SU-DHL-6 (cell line): Measurements from ENCODE around the gene CCDC15.

ENCODE experiments used
- H2AFZ ChIP-seq: fragments of 200-600 bp; sonication (generic); 2 replicates; pipeline ENCODE4 v1.6.1; 2014; ENCODE audit warnings: low read depth, mild to moderate bottlenecking, moderate library complexity, mixed read lengths, antibody characterized with exemption, low read length; ENCODE audit not compliant: severe bottlenecking
- H3F3A ChIP-seq: fragments of 200-600 bp; shearing (Covaris generic); 2 replicates; pipeline ENCODE4 v1.6.0; 2016; ENCODE audit warnings: antibody characterized with exemption, mild to moderate bottlenecking; ENCODE audit not compliant: insufficient read depth
- H3K27ac ChIP-seq: fragments of 200-600 bp; sonication (generic); 2 replicates; pipeline ENCODE4 v1.5.1; 2016; ENCODE audit warnings: low read depth, mild to moderate bottlenecking, low read length, moderate library complexity, mixed read lengths
- H3K27me3 ChIP-seq: fragments of 200-600 bp; sonication (generic), shearing (Covaris generic); 2 replicates; pipeline ENCODE4 v1.6.0; 2014; ENCODE audit warnings: mild to moderate bottlenecking, low read length
- H3K36me3 ChIP-seq: fragments of 200-600 bp; sonication (generic); 2 replicates; pipeline ENCODE4 v1.6.1; 2014; ENCODE audit warnings: mild to moderate bottlenecking, low read length, mixed read lengths
- H3K4me2 ChIP-seq: fragments of 300-600, 200-600 bp; shearing (Covaris generic), sonication (generic); 2 replicates; pipeline ENCODE4 v1.6.0; 2014; ENCODE audit warnings: low read length, low read depth, mild to moderate bottlenecking; ENCODE audit not compliant: poor library complexity, severe bottlenecking
- H3K4me3 ChIP-seq: fragments of 200-600 bp; sonication (generic); 2 replicates; pipeline ENCODE4 v1.5.1; 2014; ENCODE audit warnings: antibody characterized with exemption, low read length, mild to moderate bottlenecking, mixed read lengths; ENCODE audit not compliant: insufficient read depth, poor library complexity, severe bottlenecking
- H3K79me2 ChIP-seq: fragments of 200-600 bp; sonication (generic); 2 replicates; pipeline ENCODE4 v1.6.1; 2014; ENCODE audit warnings: mild to moderate bottlenecking, low read length, moderate library complexity; ENCODE audit not compliant: insufficient read depth
- H3K9ac ChIP-seq: fragments of 200-600 bp; sonication (generic); 2 replicates; pipeline ENCODE4 v1.7.0; 2014; ENCODE audit warnings: mild to moderate bottlenecking, low read length
- H3K9me2 ChIP-seq: fragments of 200-600 bp; sonication (generic); replicated peaks from 2 replicates; pipeline ENCODE4 v1.6.1; 2014; ENCODE audit warnings: low read length; ENCODE audit not compliant: insufficient read depth
- H3K9me3 ChIP-seq: fragments of 200-600 bp; sonication (generic); 2 replicates; pipeline ENCODE4 v1.6.1; 2014; ENCODE audit warnings: low read length, mixed read lengths; ENCODE audit not compliant: insufficient read depth
- H4K20me1 ChIP-seq: fragments of 200-600 bp; sonication (generic); 2 replicates; pipeline ENCODE4 v1.6.1; 2014; ENCODE audit warnings: low read depth, mild to moderate bottlenecking, antibody characterized with exemption, low read length, moderate library complexity, mixed read lengths
- EZH2phosphoT487 ChIP-seq: fragments of 200-600 bp; sonication (generic), shearing (Covaris generic); conservative IDR thresholded peaks from 2 replicates; pipeline ENCODE4 v1.6.1; 2018; ENCODE audit warnings: mild to moderate bottlenecking, antibody characterized with exemption, low read length, moderate library complexity, mixed read lengths
- TF ChIP-seq, protein P1 (sequence below): fragments of 200-600 bp; sonication (generic); IDR thresholded peaks from one replicate; pipeline ENCODE4 v1.5.1; 2017; ENCODE audit warnings: antibody characterized with exemption, mild to moderate bottlenecking, low read length, moderate library complexity; ENCODE audit not compliant: insufficient read depth, poor library complexity, severe bottlenecking

CCDC15 gene

DNA sequence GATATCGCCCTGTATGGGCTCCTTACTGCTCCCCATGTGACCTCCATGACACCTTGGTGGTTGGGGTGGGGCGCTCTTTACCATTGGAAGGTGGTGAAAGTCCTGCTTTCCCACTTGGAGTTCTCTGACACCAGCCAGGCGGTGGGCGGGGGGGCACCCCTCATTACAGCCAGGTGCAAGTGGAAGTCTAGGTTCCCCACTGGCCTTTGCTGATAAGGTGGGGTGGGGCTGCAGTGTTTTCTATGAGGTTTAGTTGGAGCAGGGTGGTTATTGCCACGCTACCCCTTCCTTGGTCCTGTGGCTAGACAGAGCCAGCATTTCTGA lies 103.7 kb downstream of the CCDC15 start:
- H3K4me2 ChIP-seq = no peak overlapping the region
- TF ChIP-seq, protein P1, sequence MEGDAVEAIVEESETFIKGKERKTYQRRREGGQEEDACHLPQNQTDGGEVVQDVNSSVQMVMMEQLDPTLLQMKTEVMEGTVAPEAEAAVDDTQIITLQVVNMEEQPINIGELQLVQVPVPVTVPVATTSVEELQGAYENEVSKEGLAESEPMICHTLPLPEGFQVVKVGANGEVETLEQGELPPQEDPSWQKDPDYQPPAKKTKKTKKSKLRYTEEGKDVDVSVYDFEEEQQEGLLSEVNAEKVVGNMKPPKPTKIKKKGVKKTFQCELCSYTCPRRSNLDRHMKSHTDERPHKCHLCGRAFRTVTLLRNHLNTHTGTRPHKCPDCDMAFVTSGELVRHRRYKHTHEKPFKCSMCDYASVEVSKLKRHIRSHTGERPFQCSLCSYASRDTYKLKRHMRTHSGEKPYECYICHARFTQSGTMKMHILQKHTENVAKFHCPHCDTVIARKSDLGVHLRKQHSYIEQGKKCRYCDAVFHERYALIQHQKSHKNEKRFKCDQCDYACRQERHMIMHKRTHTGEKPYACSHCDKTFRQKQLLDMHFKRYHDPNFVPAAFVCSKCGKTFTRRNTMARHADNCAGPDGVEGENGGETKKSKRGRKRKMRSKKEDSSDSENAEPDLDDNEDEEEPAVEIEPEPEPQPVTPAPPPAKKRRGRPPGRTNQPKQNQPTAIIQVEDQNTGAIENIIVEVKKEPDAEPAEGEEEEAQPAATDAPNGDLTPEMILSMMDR = no peak
- no peak for TF ChIP-seq EZH2phosphoT487
- no peaks in the 10 kb centered on the region for H4K20me1 ChIP-seq
- H3K9ac ChIP-seq = no peak overlapping the region
- no peak overlapping the region for H3K4me3 ChIP-seq
- no peaks in the 10 kb centered on the region for H3F3A ChIP-seq
- no peaks in the 10 kb centered on the region for H3K79me2 ChIP-seq
- H3K27me3 ChIP-seq = no peaks in the 10 kb centered on the region
- H3K9me3 ChIP-seq = no peaks in the 10 kb centered on the region
- H3K27ac ChIP-seq = no peak overlapping the region
- H3K9me2 ChIP-seq = no peaks in the 10 kb centered on the region
- H2AFZ ChIP-seq = no peak overlapping the region
- H3K36me3 ChIP-seq = no peaks in the 10 kb centered on the region

DNA sequence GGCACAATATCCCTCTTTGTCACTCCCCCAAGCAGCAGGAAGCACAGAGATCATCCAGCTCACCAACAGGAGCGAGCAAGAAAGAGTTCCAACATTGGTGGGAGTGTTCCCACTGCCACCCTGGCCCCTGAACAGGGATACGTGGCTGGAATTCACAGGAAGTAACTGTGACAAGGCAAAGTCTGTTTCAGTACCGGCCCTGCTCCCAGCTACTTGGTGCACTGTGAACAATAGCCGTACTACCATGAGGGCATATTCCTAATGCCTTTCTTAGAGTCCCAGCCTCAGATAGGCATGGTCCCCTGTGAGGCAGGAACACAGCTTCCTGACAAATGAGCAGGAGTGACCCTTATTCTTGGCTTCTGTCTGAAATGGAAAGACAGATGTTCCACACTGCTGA lies 107.3 kb downstream of the CCDC15 start:
- Histone ChIP-seq H3K27ac (no peak overlapping the region), H4K20me1 (no peaks in the 10 kb centered on the region), H3F3A (no peaks in the 10 kb centered on the region), H2AFZ (no peak overlapping the region), H3K9ac (no peak overlapping the region), H3K79me2 (no peaks in the 10 kb centered on the region), H3K9me2 (no peaks in the 10 kb centered on the region), H3K27me3 (no peaks in the 10 kb centered on the region), H3K36me3 (no peaks in the 10 kb centered on the region), H3K4me2 (no peak overlapping the region), H3K4me3 (no peak overlapping the region), H3K9me3 (no peaks in the 10 kb centered on the region)
- TF ChIP-seq EZH2phosphoT487 = no peak

DNA sequence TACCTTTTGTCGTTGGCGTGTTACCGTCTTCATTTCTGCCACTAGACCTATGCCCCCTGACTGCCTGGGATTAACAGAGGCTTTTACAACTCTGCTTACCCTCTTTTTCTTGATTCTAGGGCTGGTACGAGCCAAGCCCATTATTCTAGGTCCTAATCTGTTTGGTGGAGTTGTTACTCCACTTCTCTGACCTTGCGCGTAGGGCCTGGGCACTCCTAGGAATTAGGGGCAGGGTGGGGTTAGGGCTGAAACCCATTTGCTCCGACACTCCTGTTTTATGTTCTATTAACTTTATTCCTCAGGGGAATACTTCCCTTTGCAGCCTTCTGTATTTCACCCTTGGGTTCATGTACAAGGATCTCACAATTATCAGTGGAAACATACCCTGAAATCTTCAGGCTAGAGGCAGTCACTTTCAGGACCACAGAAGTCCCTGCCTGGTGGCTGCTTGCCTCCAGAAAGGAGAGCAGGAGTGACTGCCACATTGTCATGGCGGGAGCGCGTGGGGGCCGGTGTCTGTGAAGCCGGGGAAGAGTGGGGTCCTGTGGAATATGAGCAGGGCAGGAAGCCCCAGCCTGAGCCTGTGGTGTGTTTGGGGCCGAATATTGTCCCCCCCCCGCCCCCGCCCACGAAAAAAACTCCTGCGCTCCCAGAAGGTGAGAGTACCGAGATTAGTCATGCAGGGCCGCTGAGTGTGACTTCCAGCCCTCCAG lies 108.4 kb downstream of the CCDC15 start:
- Histone ChIP-seq H3K27me3 (no peaks in the 10 kb centered on the region), H3K9ac (no peak overlapping the region), H2AFZ (no peak overlapping the region), H3K36me3 (no peaks in the 10 kb centered on the region), H3K4me3 (no peak overlapping the region), H3K79me2 (no peaks in the 10 kb centered on the region), H3K4me2 (no peak overlapping the region), H3K27ac (no peak overlapping the region), H3K9me3 (no peaks in the 10 kb centered on the region), H3K9me2 (no peaks in the 10 kb centered on the region), H3F3A (no peaks in the 10 kb centered on the region), H4K20me1 (no peaks in the 10 kb centered on the region)
- TF ChIP-seq, protein P1 = no peak
- no peak for TF ChIP-seq EZH2phosphoT487

DNA sequence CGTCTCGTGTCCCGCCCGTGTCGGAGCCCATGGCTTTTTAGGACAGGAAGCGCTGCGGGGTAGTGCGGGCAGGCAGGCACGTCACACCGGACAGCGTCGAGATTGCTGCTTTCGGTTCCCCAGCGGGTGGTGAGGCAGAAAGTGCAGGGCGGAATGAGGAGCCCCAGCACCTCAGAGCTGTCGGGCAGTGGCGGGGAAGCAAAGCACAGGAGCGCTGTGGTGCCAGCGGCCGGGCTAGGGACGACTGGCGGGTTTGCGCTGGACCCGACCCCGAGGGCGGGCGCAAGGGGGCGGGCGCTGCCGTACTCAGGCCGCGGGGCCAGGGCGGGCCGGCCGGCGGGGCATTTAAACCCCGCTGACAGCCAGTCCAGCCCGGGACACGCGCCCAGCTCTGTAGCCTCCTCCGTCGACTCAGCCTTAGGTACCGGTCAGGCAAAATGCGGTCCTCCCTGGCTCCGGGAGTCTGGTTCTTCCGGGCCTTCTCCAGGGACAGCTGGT lies 109.0 kb downstream of the CCDC15 start, which contains the start of gene SLC37A2:
TSS of gene SLC37A2 (plus strand) at position 375 of the 498 bp plus-strand sequence. CDS start at position 438, 63 bp downstream.
- Histone ChIP-seq H2AFZ (no peak within 1 kb of the TSS), H3F3A (no peaks in the 10 kb centered on the region), H3K9ac (no peak within 1 kb of the TSS), H3K36me3 (no peaks in the 10 kb centered on the region), H3K9me3 (no peaks in the 10 kb centered on the region), H3K4me3 (no peak within 1 kb of the TSS), H4K20me1 (no peaks in the 10 kb centered on the region), H3K79me2 (no peaks in the 10 kb centered on the region), H3K27me3 (no peaks in the 10 kb centered on the region), H3K9me2 (no peaks in the 10 kb centered on the region), H3K4me2 (no peak within 1 kb of the TSS), H3K27ac (no peak within 1 kb of the TSS)
- TF ChIP-seq EZH2phosphoT487 = no peak
- TF ChIP-seq, protein P1 = no peak
